OCI-LY3 (cell line): ENCODE measurements around the gene SLC13A5.

Source experiments
- H2AFZ ChIP-seq: fragments of 200-600, 300-600 bp; shearing (Covaris generic); 2 replicates; pipeline ENCODE4 v1.6.0; 2014; ENCODE audit warnings: antibody characterized with exemption, low read depth, low read length
- H3K27ac ChIP-seq: fragments of 200-600, 300-600 bp; sonication (generic); 2 replicates; pipeline ENCODE4 v1.5.1; 2014; ENCODE audit warnings: mild to moderate bottlenecking, low read length, moderate library complexity, mixed read lengths
- H3K27me3 ChIP-seq: fragments of 200-600, 300-600 bp; sonication (generic); 2 replicates; pipeline ENCODE4 v1.6.1; 2014; ENCODE audit warnings: low read depth, low read length, mixed read lengths
- H3K36me3 ChIP-seq: fragments of 200-600, 300-600 bp; sonication (generic); replicated peaks from 2 replicates; pipeline ENCODE3; 2014; ENCODE audit warnings: low read depth, low read length, mixed read lengths
- H3K4me1 ChIP-seq: fragments of 300-600, 200-600 bp; sonication (generic); 2 replicates; pipeline ENCODE4 v1.6.1; 2014; ENCODE audit warnings: low read length, mixed read lengths
- H3K4me2 ChIP-seq: fragments of 200-600, 300-600 bp; sonication (generic); 2 replicates; pipeline ENCODE4 v1.6.1; 2014; ENCODE audit warnings: low read length, mixed read lengths
- H3K4me3 ChIP-seq: fragments of 300-600, 200-600 bp; sonication (generic); 2 replicates; pipeline ENCODE4 v1.5.1; 2014; ENCODE audit warnings: antibody characterized with exemption, mild to moderate bottlenecking, low read length, moderate library complexity
- H3K79me2 ChIP-seq: fragments of 300-600, 200-600 bp; shearing (Covaris generic); 2 replicates; pipeline ENCODE4 v1.6.1; 2014; ENCODE audit warnings: mild to moderate bottlenecking, low read length, mixed read lengths
- H3K9ac ChIP-seq: fragments of 300-600, 200-600 bp; shearing (Covaris generic); 2 replicates; pipeline ENCODE4 v1.6.0; 2014; ENCODE audit warnings: mild to moderate bottlenecking, low read length, moderate library complexity
- H3K9me3 ChIP-seq: fragments of 200-600, 300-600 bp; shearing (Covaris generic); 2 replicates; pipeline ENCODE4 v1.6.1; 2014; ENCODE audit warnings: low read length, mixed read lengths; ENCODE audit not compliant: insufficient read depth
- H4K20me1 ChIP-seq: fragments of 200-600, 300-600 bp; sonication (generic); 2 replicates; pipeline ENCODE4 v1.6.1; 2016; ENCODE audit warnings: low read length, mixed read lengths; ENCODE audit not compliant: insufficient read depth
- EZH2phosphoT487 ChIP-seq: fragments of 200-600 bp; shearing (Covaris generic); IDR thresholded peaks from 2 replicates; pipeline ENCODE4 v1.6.1; 2018; ENCODE audit warnings: antibody characterized with exemption, mixed run types, low read depth
- TF ChIP-seq, protein P1 (sequence below): fragments of 200-600, 300-600 bp; sonication (generic); IDR thresholded peaks from 2 replicates; pipeline ENCODE4 v1.5.1; 2014; ENCODE audit warnings: antibody characterized with exemption, low read length, low read depth

Gene SLC13A5

DNA sequence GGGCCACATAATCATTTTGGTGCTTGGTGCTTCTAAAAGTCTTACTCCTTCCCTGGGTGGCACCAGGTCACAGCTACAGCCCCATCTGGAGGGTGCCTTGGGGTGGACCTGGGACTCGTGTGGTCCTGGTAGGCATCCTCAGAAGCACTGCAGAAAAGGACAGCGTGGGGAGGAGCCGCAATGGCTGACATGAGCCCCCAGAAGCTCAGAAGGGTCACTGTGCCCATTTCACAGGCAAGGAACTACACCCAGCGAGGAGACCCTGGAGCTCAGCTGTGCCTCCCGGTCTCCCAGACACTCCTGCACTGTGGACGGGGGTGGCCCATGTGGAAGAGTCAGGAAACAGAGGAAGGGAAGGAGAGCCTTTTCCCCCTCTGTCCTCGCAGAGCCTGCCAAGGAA is 35.2 kb downstream of the SLC13A5 start:
- Histone ChIP-seq H4K20me1 (no peaks in the 10 kb centered on the region), H3K27ac (no peak overlapping the region), H2AFZ (no peak overlapping the region), H3K4me1 (no peaks in the 10 kb centered on the region), H3K36me3 (no peaks in the 10 kb centered on the region), H3K27me3 (no peaks in the 10 kb centered on the region), H3K4me2 (no peak overlapping the region), H3K79me2 (no peaks in the 10 kb centered on the region), H3K9ac (no peak overlapping the region), H3K9me3 (no peaks in the 10 kb centered on the region), H3K4me3 (no peak overlapping the region)
- TF ChIP-seq, protein P1, sequence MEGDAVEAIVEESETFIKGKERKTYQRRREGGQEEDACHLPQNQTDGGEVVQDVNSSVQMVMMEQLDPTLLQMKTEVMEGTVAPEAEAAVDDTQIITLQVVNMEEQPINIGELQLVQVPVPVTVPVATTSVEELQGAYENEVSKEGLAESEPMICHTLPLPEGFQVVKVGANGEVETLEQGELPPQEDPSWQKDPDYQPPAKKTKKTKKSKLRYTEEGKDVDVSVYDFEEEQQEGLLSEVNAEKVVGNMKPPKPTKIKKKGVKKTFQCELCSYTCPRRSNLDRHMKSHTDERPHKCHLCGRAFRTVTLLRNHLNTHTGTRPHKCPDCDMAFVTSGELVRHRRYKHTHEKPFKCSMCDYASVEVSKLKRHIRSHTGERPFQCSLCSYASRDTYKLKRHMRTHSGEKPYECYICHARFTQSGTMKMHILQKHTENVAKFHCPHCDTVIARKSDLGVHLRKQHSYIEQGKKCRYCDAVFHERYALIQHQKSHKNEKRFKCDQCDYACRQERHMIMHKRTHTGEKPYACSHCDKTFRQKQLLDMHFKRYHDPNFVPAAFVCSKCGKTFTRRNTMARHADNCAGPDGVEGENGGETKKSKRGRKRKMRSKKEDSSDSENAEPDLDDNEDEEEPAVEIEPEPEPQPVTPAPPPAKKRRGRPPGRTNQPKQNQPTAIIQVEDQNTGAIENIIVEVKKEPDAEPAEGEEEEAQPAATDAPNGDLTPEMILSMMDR: no peak
- TF ChIP-seq EZH2phosphoT487: no peak

DNA sequence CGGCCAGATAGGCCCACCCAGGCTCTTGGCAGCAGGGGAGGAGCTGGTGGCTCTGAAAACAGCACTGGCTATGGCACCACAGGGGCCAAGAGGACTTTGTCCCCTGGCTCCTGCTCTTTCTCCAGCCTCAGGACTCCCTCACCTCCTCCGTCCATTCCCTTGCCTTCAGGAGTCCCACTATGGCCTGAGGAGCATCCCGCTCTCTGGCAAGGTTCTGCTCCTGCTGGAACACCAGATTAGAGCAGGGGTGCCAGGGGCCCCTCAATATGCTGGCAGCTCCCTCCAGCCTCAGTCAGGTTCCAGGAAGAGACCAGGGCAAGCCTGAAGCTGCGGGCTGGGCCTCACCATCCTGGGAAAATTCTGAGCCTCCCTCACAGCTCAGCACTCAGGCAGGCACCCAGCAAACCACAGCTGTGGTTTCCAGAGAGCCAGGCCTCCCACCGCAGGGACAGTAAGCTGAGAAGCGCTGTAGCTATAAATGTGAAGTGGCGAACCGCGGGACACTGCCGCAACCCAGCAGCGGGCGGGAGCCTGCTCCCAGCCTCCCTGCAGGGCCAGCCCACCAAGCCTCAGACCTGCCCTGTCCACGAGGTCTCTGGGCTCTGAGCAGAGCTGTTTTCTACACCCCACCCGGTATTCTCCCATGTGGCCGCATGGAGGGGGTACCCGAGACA is 35.9 kb downstream of the SLC13A5 start:
- H3K4me1 ChIP-seq: no peaks in the 10 kb centered on the region
- H3K27ac ChIP-seq: no peak overlapping the region
- no peaks in the 10 kb centered on the region for H4K20me1 ChIP-seq
- no peak overlapping the region for H3K4me3 ChIP-seq
- no peak overlapping the region for H3K4me2 ChIP-seq
- H3K27me3 ChIP-seq: no peaks in the 10 kb centered on the region
- TF ChIP-seq, protein P1: no peak
- no peak for TF ChIP-seq EZH2phosphoT487
- no peaks in the 10 kb centered on the region for H3K36me3 ChIP-seq
- no peaks in the 10 kb centered on the region for H3K9me3 ChIP-seq
- no peak overlapping the region for H3K9ac ChIP-seq
- H2AFZ ChIP-seq: no peak overlapping the region
- no peaks in the 10 kb centered on the region for H3K79me2 ChIP-seq

DNA sequence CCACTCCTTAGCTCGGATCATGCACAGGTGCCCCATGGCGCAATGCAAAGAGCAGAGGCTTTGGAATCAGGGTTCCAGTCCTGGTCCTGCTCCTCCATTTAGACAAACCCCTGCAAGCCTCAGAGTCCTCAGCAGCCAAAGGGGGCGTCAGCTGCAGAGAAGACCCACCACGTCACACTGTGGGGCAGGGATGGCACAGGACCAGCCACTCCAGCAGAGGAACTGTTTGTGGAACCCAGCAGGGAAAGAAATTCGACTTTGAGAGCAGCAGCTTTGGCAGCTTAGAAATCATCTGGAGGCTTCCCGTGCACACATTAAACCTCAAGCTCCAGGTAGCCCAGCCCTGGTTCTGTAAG is 36.4 kb downstream of the SLC13A5 start:
- Histone ChIP-seq H2AFZ (no peak overlapping the region), H3K4me2 (no peak overlapping the region), H3K9me3 (no peaks in the 10 kb centered on the region), H3K79me2 (no peaks in the 10 kb centered on the region), H4K20me1 (no peaks in the 10 kb centered on the region), H3K4me1 (no peaks in the 10 kb centered on the region), H3K36me3 (no peaks in the 10 kb centered on the region), H3K9ac (no peak overlapping the region), H3K27ac (no peak overlapping the region), H3K27me3 (no peaks in the 10 kb centered on the region), H3K4me3 (no peak overlapping the region)
- TF ChIP-seq, protein P1: no peak
- TF ChIP-seq EZH2phosphoT487: no peak

DNA sequence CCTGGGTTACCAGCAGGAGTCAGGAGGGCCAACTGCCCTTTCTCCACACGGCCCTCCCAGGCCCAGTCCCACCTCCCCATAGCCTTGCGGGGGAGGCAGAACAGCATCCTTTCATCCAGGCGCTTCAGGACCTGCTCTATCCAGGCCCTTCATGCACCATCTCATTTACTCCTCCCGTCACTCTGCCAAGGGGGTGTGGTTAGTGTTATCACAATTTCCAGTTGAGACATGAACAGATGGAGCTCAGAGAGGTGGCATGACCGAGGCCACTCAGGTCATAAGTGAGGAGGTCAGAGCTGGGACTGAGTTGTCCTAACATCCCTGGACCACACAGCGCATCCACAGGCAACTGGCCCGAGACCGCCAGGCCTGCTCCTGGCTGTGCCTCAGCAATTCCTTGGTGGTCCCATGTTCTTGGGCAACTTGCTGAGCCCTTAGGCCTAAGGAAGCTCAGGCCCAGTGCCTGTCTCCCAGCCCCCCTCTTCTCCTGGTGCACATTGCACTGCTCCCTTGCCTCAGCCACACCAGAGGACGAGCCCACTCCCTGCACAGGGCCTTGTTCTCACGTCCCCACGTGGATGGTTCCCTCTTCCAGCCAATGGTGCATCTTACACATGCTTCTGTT is 37.9 kb downstream of the SLC13A5 start:
- no peaks in the 10 kb centered on the region for H3K27me3 ChIP-seq

More for the DNA sequence above, 37.9 kb downstream of the SLC13A5 start:
- no peak overlapping the region for H3K27ac ChIP-seq
- H3K4me3 ChIP-seq: no peak overlapping the region
- H4K20me1 ChIP-seq: no peaks in the 10 kb centered on the region
- no peak overlapping the region for H3K4me2 ChIP-seq
- no peaks in the 10 kb centered on the region for H3K36me3 ChIP-seq
- no peaks in the 10 kb centered on the region for H3K4me1 ChIP-seq
- H3K9ac ChIP-seq: no peak overlapping the region
- H3K79me2 ChIP-seq: no peaks in the 10 kb centered on the region
- H2AFZ ChIP-seq: no peak overlapping the region
- TF ChIP-seq, protein P1: no peak
- no peak for TF ChIP-seq EZH2phosphoT487
- no peaks in the 10 kb centered on the region for H3K9me3 ChIP-seq
